Inflammatory macrophage (primary cell): ENCODE measurements around the gene VPS8.

ENCODE experiments used
- DNase-seq, 2 donors: peaks; one replicate each; pipeline ENCODE4 v3.0.0-alpha.2; 2020 to 2022

VPS8 gene

DNA sequence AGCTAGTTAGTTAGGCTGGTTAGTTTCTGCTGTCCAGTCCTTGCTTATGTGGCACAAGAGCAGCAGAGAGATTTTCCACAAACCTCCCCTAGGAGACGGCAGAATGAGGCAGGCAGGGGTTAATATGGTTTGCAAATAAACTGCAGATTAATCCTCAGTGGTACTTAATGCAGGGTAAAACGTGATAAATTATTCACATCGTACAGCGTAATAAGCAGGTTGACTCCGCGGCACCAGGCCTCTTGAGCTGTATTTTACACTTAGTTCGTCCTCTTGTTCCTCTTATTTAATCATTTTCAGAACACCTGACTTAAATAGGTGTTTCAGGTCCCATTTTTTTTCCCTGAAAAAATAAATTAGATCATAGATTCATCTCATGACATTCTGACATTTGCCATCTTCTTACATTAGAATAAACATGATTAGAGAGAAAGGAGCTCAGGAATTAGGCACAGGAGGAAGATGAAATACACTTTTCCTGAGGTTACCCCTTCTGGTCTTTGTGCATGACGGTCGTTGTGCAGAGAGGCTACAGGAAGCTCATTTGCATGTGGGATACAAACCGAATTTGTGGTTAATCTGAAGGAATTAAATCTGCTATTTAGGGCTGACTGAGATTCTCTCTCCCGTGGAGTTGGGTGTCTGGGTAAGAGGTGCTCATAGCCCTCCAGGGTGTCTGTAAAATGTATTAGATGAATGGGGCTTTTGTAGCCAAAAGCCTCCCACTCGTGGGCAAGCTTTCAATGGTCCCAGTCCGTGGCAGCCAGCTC lies 27.1 kb upstream of the VPS8 start:
- DNase-seq = no peak

DNA sequence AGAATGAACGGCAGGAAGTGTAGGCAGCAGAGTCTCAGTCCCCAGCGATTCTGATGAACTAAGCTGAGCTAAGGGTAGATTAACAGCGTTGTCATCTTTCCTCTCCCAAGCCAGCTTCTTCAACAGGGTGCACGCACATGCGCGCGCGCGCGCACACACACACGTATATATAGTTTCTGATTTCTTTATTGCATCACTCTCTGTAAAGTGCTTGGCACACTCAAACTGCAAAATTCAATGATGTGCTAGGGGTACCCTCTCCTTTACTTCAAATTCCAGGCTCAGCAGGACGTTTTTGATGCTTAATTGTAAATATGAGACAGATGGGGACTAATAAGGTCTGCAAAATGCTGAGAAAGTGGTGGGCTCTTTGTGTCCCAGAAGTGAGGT lies 26.1 kb upstream of the VPS8 start:
- peak; percentile 15 to 49 for DNase-seq

DNA sequence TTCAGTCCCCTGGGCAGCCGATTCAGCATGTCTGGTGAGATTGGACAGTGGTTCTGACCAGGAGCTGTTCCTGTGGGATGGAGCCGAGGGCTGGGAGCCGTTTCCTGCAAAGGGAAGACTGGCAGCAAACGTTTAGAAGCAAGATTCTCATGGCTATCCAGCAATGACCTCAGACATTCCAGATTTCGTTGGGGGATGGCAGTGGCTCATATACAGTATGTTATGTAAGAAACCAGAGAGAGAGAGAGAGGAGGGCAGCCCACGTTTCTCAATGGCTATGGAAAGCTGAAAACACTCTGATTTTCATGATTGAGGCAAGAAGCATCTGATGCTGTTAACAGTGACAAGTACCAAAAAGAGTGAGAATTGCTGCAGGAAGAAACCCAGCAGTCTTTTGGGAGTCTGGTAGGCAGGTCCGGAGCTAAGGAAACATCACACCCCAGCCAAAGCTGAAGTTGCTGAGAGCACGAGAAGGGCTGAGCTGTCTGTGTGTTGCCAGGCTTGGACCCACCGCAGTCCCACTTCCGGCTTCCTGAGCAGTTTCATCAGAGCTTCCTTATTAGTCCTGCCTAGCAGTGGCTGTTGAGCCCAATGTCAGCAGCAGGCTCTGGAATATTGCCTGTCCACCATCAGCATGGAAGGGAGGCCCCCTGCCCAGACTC lies 25.6 kb upstream of the VPS8 start:
- peak; percentile 86 to 89 for DNase-seq

DNA sequence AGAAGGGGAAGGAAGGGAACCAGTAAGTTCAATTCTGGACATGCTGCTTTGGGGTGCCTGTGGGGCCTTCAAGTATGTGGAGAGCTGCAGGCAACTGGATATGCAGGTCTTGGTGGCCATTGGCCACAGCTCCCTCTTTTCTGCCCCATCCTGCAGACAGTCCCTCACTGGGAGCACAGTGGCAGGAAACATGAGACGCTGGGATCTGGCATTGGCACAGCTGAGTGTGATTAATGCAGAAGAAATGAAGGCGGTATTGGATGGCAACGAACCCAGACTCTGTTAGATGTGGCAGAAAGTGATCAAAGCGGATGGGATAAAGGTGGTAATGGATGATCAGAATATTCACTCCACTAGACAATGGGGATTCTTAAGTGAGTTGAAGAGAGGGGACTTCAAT lies 23.2 kb upstream of the VPS8 start:
- DNase-seq = no peak

DNA sequence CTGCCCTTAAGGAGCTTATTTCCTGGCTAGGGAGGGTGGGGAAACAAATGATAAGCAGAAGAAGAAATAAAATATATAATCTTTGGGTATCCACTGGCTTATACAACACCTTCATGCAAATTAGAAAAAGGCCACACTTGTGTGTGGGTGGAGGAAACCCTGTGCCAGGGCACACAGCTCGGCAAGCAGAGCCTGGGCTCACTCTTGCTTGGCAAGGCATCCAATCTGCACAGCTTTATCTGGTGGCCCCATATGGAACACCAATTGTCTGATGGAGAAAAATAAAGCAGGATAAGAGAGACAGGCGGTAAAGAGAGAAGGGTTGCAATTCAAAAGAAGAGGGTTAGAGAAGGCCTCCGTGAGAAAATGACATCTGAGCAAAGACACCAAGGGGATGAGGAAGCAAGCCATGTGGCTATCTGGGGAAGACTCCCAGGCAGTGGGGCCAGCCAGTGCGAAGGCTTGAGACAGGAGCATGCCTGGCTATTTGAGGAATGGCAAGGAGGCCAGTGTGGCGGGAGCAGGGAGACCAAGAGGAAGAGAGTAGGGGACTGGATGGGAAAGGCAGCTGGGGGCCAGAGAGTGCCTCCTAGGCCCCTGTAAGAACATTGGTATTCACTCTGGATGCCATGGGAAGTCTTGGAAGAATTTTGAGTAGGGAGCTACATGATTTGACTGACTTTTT lies 22.5 kb upstream of the VPS8 start:
- DNase-seq = peak in 1 of 2 donors; percentile 33

DNA sequence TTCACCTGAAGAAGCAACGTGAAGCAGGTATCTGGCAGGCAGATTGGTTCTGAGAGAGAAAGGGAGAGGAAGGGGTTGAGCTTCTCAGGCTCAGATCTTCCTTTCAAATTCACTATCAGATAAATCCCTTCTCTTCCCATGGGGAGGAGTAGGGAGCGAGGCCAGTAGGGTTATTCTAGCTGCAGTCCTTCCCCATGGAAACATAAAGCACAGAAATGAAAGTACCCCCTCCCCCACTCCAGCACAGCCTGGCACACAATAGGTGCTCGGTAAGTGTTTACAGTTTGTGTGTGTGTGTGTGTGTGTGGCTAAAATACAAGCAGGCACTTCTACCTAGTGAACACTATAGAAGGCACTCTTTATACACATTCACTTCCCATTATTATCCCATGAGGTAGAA lies 20.8 kb upstream of the VPS8 start:
- DNase-seq = no peak

DNA sequence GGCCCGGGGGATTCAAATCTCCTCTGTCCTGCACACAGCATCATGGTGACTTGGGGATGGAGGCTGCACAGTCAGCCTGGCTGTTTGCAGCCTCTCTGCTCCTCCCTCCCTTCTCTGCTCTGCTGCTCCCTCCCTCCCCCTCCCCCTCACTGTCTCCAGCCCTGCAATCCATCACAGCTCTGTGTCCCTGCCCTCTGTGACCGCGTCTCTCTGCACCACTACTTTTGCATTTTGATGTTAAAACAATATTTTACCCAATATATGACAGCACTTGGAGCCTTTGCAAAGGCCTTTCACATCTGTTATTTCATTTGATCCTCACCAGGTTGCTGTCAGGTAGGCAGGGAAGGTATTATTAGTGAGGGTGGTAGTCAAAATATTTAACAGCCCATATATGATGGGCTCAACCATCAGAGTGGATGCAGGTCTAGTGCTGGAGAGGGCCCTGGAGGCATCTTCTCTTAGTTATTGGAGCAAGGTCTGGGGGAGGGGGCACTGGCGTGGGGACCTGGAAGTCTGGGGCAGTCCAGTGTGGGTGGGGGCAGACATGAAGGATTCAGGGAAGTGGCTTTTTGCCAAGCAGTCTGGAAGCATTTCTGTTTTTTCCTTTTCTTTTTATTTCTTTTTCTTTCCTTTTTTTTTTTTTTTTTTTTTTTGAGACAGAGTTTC lies 16.3 kb upstream of the VPS8 start:
- no peak for DNase-seq

DNA sequence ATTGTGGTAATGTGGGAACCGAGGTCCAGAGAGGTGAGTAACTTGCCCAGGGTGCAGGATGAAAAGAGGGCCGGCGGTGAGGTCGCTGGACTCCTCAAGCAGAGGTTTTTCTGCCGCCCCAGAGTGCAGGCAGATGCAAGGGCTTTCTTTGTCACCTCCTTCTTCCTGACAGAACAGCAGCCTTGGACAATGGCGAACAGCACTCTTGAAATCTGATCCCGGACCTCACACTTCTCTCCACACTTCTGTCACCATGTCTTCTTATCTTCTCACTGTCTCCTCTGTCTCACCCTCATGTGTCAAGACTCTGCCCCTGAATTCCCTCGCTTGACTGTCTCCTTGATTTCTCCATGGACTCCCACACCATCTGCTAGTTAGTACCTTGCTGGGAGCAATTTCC lies 15.4 kb upstream of the VPS8 start:
- no peak for DNase-seq

DNA sequence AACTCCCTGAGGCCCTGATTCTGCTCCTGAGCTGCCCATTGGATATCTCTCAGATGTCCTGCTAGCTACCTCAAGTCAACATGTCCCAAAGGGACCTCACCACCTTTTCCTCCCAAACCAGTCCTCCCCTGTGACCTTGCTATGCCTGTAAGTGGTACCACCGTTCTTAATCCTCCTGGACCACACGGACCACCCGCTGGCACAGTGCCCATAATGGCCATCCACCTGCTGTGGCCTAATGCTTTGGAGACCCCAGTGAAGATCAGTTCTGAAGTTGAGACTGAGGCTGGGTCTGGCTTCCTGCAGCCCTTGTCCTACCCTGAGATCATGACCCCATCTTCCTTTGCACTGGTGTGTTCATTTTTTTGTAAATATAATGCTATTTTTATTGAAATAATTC lies 15.0 kb upstream of the VPS8 start:
- DNase-seq = no peak

DNA sequence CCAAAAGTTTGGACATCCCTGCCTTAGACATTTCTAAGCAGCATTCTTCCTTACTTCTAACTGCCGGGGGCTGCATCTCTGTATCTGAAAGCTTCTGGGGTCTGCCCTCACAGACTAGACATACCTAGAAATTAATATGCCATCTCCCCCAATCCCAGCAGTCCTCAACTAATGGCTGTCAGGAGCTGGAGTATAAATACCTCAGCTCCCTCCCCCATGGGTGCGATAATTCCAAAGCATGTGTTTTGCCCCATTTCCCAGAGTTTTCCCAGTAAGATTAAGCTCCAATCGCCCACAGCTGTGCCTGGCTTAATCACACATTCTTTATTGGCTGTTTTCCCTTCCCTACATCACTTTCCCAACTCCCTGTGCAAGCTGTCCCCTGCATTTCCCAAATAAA lies 13.8 kb upstream of the VPS8 start:
- DNase-seq = no peak

DNA sequence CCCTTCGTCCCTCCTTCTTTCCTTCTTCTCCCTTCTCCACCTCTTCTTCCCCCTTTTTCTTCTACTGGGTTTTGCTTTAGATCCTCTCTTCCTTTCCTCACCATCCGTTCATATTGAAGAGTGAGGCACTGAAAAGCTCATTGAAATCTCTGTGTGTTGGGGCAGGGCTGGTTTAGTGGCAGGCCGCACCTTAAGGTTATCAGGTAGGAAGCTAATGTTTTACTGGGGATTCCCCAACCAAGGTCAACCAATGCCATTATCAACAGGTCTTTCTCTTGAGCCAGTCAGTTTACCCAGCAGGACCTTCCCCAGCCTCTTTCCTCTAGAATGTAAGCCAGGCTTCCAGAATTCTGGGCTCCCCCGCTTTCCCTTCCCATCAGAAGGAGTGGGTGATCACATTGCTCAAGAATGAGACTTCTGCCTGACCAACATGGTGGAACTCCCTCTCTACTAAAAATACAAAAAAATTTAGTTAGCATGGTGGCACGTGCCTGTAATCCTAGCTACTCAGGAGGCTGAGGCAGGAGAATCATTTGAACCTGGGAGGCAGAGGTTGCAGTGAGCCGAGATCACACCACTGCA lies 11.5 kb upstream of the VPS8 start:
- DNase-seq = no peak

DNA sequence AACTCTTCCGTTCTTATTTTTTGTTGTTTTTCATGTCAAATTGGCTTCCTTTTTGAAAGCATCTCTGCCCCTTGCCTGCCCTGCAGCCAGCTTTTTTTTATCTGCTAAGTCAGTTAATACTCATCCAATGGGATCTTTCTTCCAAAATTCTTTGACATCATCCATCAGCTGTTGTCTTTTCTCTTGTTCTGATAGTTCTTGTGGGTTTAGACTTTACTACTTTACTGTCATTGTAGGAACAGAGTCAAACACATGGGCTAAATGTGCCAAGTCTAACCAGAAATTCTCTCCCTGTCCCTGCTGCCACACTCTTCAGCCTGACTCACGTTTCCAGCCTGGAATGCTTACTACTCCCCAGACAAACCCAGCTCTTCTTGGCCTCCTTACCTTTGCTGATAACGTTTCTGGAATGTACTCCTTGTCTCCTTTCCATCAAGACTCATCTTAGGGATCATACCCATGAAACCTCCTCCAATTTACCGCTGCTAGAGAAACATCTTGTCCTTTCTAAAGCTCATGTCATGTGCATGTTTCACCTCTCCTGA lies 10.7 kb upstream of the VPS8 start:
- no peak for DNase-seq

DNA sequence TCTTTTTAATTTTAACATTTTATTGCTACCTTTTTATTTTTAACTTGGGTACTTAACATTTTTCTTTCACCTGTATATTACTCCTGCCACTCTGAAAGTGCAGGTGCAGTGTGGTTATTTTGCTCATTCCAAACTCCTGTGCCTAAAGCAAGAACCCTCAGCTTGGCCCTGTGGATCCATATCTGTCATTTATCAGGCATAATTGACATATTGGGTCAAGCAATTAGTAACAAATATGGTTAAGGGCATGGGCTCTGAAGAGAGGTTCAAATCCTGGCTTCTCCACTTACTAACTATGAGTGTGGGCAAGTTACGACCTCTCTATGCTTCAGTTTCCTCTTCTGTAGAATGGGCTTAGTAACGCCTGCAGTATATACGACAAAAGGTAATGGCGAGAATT lies 9.8 kb upstream of the VPS8 start:
- no peak for DNase-seq

DNA sequence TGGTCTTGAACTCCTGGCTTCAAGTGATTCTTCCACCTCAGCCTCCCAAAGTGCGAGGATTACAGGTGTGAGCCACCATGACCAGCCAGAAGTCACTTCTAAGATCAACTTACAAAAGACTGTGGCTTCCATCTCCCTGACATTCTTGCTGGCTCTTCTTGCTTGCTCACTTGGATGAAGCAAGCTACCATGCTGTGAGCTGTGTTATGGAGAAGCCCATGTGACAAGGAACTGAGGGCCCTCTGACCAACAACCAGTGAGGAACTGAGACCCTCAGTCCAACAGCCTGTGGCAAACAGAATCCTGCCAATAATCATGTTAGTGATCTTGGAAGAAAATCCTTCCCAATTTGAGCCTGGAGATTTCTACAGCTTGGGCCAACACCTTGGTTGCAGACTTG lies 7.2 kb upstream of the VPS8 start:
- DNase-seq = peak; percentile 31 to 56

DNA sequence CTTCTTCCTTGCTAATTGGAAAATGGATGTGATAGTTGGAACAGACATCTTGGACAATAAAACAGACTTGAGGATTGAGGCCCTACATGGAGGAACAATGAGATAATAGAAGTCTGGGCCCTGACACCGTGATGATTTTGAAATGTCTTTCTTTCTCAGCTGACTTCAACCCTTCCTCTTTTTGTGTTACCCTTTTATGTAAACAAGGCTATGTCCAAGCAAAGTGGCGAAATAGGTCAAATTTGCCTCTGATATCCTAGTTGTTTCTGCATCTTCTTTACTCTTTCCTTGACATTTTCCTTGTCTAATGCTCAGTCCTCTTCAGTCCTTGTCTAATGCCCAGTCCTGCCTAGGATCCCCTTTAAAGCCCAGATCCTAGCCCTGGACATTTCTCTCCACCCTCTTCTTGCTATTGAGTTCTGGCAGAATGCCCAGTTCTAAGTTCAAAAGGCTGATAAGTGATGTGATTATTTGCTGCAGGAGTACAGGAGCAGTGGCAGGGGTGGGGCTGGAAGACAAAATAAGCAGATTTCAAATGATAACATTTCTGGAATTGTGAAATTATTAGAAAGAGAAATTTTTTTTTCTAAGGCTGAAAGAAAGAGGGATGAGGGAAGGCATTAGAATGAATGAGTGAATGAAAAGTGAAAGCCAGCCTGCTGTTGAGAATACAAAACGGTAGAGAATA lies 6.5 kb upstream of the VPS8 start:
- peak; percentile 90 to 96 for DNase-seq

DNA sequence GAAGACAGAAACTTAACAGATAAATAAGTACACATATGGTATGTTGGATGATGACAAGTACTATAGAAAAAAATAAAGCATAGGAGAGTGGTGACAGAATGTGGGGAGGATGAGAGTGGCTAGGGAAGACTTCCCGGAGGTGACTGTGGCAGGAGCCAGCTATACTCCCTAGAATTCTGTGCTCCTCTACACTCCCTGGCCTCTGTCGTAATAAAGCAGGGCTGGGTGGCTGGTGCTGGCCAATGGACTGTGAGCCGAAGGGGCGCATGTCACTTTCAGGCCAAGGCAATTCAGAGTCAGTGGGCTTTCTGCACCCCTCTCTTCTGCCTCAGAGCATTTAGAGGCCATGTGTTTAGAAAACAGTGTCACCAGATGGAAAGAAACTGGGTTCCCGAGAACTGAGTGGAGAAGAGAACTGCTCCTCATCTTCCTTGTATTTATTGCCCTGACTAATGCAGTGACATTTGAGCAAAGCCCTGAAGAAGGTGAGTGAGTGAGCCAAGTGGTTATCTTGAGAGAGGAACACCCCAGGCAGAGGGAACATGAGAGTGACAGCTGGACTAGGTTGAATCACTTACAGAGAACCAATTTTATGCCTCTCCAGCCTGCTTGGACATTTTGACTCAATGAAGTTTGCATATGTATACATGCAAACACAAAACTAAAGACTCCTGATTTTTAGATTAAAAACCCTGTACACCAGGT lies 5.2 kb upstream of the VPS8 start:
- DNase-seq = no peak

DNA sequence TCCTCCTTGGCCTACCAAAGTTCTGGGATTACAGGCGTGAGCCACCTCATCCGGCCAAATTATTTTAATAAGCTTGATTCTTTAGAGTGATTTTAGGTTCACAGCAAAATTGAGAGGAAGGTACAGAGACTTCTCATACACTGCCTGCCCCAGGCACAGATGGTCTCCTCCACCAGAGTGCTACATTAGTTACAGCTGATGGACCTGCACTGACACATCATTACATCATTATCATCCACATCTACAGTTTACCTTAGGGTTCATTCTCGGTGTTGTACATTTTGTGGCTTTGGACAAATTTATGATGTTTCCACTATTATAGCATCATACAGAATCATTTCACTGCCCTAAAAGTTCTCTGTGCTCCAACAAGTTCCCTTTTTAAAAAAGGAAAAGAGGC lies 4.4 kb upstream of the VPS8 start:
- no peak for DNase-seq

DNA sequence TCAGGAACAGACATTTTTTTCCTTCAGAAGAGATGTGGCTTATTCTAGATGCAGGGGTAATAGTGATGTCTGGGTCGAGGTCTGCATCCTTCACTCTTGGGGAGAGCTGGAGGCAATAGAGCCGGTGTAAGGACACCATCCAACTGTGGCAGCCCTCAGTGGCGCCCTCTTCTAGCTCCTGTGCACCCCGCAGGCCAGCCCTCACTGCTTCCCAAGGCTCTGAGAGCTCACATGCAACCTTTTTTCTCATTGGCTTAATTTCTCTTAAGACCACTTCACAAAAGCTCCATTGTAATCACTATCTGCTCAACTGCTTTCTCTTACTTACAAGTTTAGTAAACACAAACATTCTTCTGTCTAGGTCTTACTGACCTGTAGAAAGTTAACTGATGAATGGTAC lies 3.9 kb upstream of the VPS8 start:
- no peak for DNase-seq

DNA sequence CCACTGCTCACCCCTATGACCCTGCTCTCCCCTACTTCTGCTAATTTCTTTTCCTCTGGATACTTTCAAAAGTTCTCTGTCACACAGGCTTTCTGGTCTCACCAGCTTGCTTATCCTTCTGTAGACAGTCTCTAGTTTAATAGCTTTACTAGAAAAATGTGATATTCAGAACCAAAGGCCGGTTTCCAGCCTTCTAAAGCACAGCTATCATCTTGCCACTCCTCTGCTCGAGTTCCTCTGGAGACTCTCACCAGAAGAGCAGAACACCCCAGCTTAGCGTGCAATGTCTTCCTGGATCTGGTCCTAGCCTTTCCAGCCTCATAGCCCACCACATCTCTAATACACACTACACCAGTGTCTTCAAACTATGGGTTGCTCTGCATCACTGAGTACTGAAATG lies 1.8 kb upstream of the VPS8 start:
- no peak for DNase-seq

DNA sequence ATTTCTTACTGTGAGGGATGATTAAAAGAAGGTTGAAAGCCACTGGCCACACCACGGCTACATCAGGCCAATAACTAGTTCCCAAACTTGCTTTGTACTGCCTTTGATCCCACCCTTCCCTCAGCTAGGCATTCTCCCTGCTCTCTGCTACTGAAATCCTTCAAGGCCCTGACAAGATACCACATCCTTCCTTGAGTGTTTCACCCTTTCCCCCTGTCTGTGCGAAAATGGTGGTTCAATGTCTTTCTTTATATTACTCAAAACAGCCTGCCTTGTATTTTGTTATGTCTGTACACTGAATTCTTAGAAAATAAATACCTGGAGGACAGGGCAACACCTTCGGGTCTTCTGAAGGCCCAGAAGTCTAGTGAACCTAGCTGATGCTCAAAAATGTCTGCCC lies 932 bp upstream of the VPS8 start:
- no peak for DNase-seq

DNA sequence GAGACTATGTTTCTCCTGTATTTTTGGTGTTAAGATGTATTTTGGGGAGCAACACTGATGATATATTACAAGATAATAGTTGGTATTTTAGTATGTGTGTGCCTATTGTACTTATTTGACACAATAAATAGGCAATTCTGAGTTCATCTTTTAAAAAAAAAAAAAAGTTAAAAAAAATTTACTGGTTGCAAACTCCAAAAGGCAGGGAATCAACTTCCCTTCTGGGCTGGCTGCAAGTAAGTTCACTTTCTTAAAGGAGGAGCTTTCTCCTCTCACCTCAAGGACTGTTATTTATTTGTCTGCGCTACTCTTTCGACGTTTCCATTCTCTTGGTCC lies 335 bp upstream of the VPS8 start:
- no peak for DNase-seq

DNA sequence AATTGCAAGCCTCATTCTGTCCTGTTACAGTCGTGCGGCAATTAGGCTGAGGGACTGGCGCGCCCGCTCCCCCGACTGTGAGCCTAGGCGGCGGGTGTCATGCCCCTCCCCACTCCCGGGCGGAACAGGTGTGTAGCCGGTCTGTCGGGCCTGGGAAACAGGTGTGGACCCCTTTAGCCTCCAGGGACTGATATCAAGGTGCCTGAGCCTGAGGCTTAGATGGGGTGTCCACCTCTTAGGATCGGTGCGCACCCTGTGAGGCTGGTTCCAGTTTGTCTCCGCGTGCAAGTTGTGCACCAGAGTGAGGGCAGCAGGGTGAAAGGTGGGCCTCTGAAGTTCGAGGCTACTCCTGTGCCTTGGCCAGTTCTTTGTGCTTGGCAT lies 686 bp downstream of the VPS8 start:
- DNase-seq = no peak
